Endothelial cell of umbilical vein (primary cell): ENCODE data around the gene GHRHR. TPM values are rescaled to one million over a fixed set of nuclear protein-coding genes. Genes with fewer than 3 reads are reported as not detected.

ENCODE experiments used
- BruUV-seq: library from RNA; stranded (reverse); fragments of 400-500 nt; replicated peaks from 2 replicates; lab custom pipeline; 2021; lab: Mats Ljungman, UMichigan
- CTCF ChIA-PET: fragments of 300-600, 350-600 bp; sonication (Branson Sonifier 250); formaldehyde crosslinking; loops from one replicate; lab custom pipeline; 2021; ENCODE audit warnings: antibody characterized with exemption, inconsistent platforms; lab: Charles Lee
- POLR2A ChIA-PET: fragments of 300-600, 350-600 bp; sonication (Branson Sonifier 250); formaldehyde crosslinking; loops from one replicate; lab custom pipeline; 2021; ENCODE audit warnings: antibody characterized with exemption, inconsistent platforms; lab: Charles Lee
- DNase-seq: peaks from one replicate; pipeline ENCODE4 v3.0.0-alpha.2; 2011; ENCODE audit warnings: low read depth, low spot score
- FAIRE-seq: peaks from 2 replicates; lab custom pipeline; 2011; peaks lifted over from hg19 to GRCh38; lab: Jason Lieb, UNC
- H2AFZ ChIP-seq: 2 replicates; pipeline ENCODE4 v1.6.0; 2012; ENCODE audit warnings: low read depth, low read length, control low read depth, inconsistent platforms
- H3K27ac ChIP-seq: 2 replicates; pipeline ENCODE4 v1.5.1; 2011; ENCODE audit warnings: low read depth, mild to moderate bottlenecking, control low read depth, low read length, moderate library complexity; ENCODE audit not compliant: insufficient read depth
- H3K27me3 ChIP-seq, 2 experiments: 2 replicates each; pipeline versions ENCODE4 v1.6.0 to v1.6.1; 2011; ENCODE audit warnings: low read length in 2 of 2, mixed read lengths in 1 of 2; ENCODE audit not compliant: control insufficient read depth in 2 of 2, insufficient read depth in 2 of 2
- H3K36me3 ChIP-seq, 2 experiments: 2 replicates in 1 of 2; 3 replicates in 1 of 2; pipeline ENCODE4 v1.5.1; 2011; ENCODE audit warnings: low read length in 2 of 2, mild to moderate bottlenecking in 1 of 2, moderate library complexity in 1 of 2; ENCODE audit not compliant: control insufficient read depth in 2 of 2, insufficient read depth in 2 of 2; ENCODE audit errors: extremely low read depth in 1 of 2
- H3K4me1 ChIP-seq: 3 replicates; pipeline ENCODE4 v1.5.1; 2011; ENCODE audit warnings: mild to moderate bottlenecking, low read length; ENCODE audit not compliant: control insufficient read depth, insufficient read depth; ENCODE audit errors: extremely low read depth
- H3K4me2 ChIP-seq: 2 replicates; pipeline ENCODE4 v1.6.1; 2011; ENCODE audit warnings: low read length, control low read depth, mixed read lengths; ENCODE audit not compliant: insufficient read depth
- H3K4me3 ChIP-seq, 3 experiments: fragments of 200-600 bp in 1 of 3; sonication (generic), shearing (Covaris generic) in 1 of 3; replicated peaks in 1 of 3; 2 replicates each; pipeline ENCODE4 v1.5.1; 2011 to 2016; ENCODE audit warnings: control low read depth in 3 of 3, low read length in 3 of 3, mild to moderate bottlenecking in 2 of 3, inconsistent platforms in 1 of 3, low read depth in 1 of 3, moderate library complexity in 1 of 3; ENCODE audit not compliant: insufficient read depth in 1 of 3
- H3K79me2 ChIP-seq: 2 replicates; pipeline ENCODE4 v1.6.0; 2012; ENCODE audit warnings: low read length, inconsistent platforms; ENCODE audit not compliant: control insufficient read depth, insufficient read depth
- H3K9ac ChIP-seq: replicated peaks from 2 replicates; pipeline ENCODE3; 2011; ENCODE audit warnings: low read length, control low read depth; ENCODE audit not compliant: insufficient read depth; ENCODE audit errors: extremely low read depth
- H3K9me1 ChIP-seq: replicated peaks from 3 replicates; pipeline ENCODE4 v1.6.0; 2011; ENCODE audit warnings: mild to moderate bottlenecking, low read length; ENCODE audit not compliant: control insufficient read depth, insufficient read depth; ENCODE audit errors: extremely low read depth
- H3K9me3 ChIP-seq: replicated peaks from 2 replicates; pipeline ENCODE4 v1.5.1; 2012; ENCODE audit warnings: low read length, inconsistent platforms; ENCODE audit not compliant: control insufficient read depth, insufficient read depth
- H4K20me1 ChIP-seq: replicated peaks from 2 replicates; pipeline ENCODE3; 2011; ENCODE audit warnings: mild to moderate bottlenecking, low read length; ENCODE audit not compliant: control insufficient read depth, insufficient read depth; ENCODE audit errors: extremely low read depth
- EZH2 ChIP-seq: IDR thresholded peaks from 2 replicates; pipeline ENCODE4 v1.6.1; 2012; ENCODE audit warnings: borderline replicate concordance, low read depth, mild to moderate bottlenecking, moderate library complexity, low read length, inconsistent platforms; ENCODE audit not compliant: severe bottlenecking
- FOS ChIP-seq: IDR thresholded peaks from 2 replicates; pipeline ENCODE4 v1.6.1; 2011; ENCODE audit warnings: mild to moderate bottlenecking, low read length, moderate library complexity, borderline replicate concordance; ENCODE audit not compliant: insufficient read depth
- GATA2 ChIP-seq: IDR thresholded peaks from 2 replicates; pipeline ENCODE4 v1.7.0; 2011; ENCODE audit warnings: low read depth, mild to moderate bottlenecking, moderate library complexity, mixed read lengths, low read length; ENCODE audit not compliant: insufficient read length, insufficient read depth
- JUN ChIP-seq: IDR thresholded peaks from 2 replicates; pipeline ENCODE4 v1.6.1; 2011; ENCODE audit warnings: borderline replicate concordance, low read depth; ENCODE audit not compliant: insufficient read length, insufficient read depth
- MYC ChIP-seq: IDR thresholded peaks from one replicate; pipeline ENCODE4 v1.6.1; 2011; ENCODE audit warnings: mild to moderate bottlenecking, low read depth, low read length
- POLR2A ChIP-seq: IDR thresholded peaks from 2 replicates; pipeline ENCODE4 v1.6.1; 2012; ENCODE audit warnings: low read depth, mild to moderate bottlenecking, control low read depth, low read length
- POLR2AphosphoS5 ChIP-seq: IDR thresholded peaks from 2 replicates; pipeline ENCODE4 v1.6.1; 2012; ENCODE audit warnings: low read depth, mild to moderate bottlenecking, control low read depth, low read length, moderate library complexity; ENCODE audit not compliant: insufficient read depth
- dilution Hi-C: fragments of 300-500 bp; cut with MboI; formaldehyde crosslinking; loops from one replicate; pipeline ENCODE4 v1.15.0; 2019; ENCODE audit warnings: low sequenced_read_pairs; ENCODE audit not compliant: extremely low pct_ligation_motif_present
- intact Hi-C: fragments of 100-400 bp; cut with micrococcal nuclease; formaldehyde crosslinking; loops from one replicate; pipeline ENCODE4 v1.10.0; 2022
- polyA plus RNA-seq, 4 experiments: library from polyadenylated mRNA; depleted of rRNA in 3 of 4; stranded (reverse) in 3 of 4; unstranded in 1 of 4; fragments of >200 nt; gene quantifications; 2 replicates each; pipeline versions ENCODE4 v1.2.1 to v1.2.3, GENCODE V29; 2011 to 2012; ENCODE audit warnings: missing spikeins in 1 of 4
- total RNA-seq: library from RNA; stranded (reverse); gene quantifications from 2 replicates; pipeline ENCODE4 v1.2.3, GENCODE V29; 2021
- TF ChIP-seq, protein P1 (sequence below): IDR thresholded peaks from 2 replicates; pipeline ENCODE4 v1.6.1; 2011; ENCODE audit not compliant: insufficient read depth, insufficient read length
- TF ChIP-seq, protein P2 (sequence below), 2 donors: IDR thresholded peaks; 1 replicate in 1 of 2; 2 replicates in 1 of 2; pipeline ENCODE4 v1.5.1; 2011; ENCODE audit warnings: low read length in 2 of 2, mild to moderate bottlenecking in 2 of 2, moderate library complexity in 2 of 2, control low read depth in 1 of 2, inconsistent platforms in 1 of 2, low read depth in 1 of 2; ENCODE audit not compliant: insufficient read depth in 1 of 2; ENCODE audit errors: extremely low read depth in 1 of 2

Gene GHRHR
- total and polyA plus RNA-seq, 2 donors (not counting 3 experiments of a cell fraction or from before 2014, with no cell fraction given): not detected

DNA sequence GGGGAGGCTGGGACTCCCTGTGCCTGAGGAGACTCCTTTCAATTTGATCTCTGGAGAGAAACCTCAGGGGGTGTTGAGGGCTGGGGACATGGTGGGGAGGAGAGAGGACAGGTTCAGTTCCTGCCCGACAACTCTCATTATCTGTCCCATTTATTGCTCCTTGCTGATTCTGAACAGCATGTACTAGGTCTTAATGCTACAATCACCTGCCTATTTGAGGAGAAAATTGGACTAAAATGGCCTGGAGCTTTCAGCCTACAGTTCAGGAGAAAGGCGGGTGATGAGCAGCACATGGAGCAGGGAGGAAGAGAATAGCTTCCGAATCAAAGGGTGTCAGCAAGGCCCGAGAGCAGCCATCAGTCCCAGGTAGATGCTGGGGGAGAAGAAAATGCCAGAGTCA is 58.4 kb downstream of the GHRHR start:
- CTCF ChIA-PET: no interaction called here

More for the DNA sequence above, 58.4 kb downstream of the GHRHR start:
- TF ChIP-seq POLR2AphosphoS5 (no peak), JUN (no peak), EZH2 (no peak), POLR2A (no peak), FOS (no peak), MYC (no peak), GATA2 (no peak)
- TF ChIP-seq, protein P1, sequence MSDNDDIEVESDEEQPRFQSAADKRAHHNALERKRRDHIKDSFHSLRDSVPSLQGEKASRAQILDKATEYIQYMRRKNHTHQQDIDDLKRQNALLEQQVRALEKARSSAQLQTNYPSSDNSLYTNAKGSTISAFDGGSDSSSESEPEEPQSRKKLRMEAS: no peak
- TF ChIP-seq, protein P2, sequence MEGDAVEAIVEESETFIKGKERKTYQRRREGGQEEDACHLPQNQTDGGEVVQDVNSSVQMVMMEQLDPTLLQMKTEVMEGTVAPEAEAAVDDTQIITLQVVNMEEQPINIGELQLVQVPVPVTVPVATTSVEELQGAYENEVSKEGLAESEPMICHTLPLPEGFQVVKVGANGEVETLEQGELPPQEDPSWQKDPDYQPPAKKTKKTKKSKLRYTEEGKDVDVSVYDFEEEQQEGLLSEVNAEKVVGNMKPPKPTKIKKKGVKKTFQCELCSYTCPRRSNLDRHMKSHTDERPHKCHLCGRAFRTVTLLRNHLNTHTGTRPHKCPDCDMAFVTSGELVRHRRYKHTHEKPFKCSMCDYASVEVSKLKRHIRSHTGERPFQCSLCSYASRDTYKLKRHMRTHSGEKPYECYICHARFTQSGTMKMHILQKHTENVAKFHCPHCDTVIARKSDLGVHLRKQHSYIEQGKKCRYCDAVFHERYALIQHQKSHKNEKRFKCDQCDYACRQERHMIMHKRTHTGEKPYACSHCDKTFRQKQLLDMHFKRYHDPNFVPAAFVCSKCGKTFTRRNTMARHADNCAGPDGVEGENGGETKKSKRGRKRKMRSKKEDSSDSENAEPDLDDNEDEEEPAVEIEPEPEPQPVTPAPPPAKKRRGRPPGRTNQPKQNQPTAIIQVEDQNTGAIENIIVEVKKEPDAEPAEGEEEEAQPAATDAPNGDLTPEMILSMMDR (IDR thresholded peaks at IDR 0.05; ENCODE audit: extremely low read depth in 1 of 2, insufficient read depth in 1 of 2, low read depth in 1 of 2, low read length in 2 of 2): no peak
- DNase-seq: no peak
- Histone ChIP-seq H3K36me3 (no peaks in the 10 kb centered on the region), H3K79me2 (no peaks in the 10 kb centered on the region), H2AFZ (no peak overlapping the region), H3K9me1 (no peaks in the 10 kb centered on the region), H3K9ac (no peak overlapping the region), H3K4me2 (no peak overlapping the region), H3K27ac (no peak overlapping the region), H3K4me3 (no peak overlapping the region), H3K27me3 (peaks cover 0 to 5% of the 10 kb centered on the region in 2 experiments), H3K9me3 (no peaks in the 10 kb centered on the region), H4K20me1 (no peaks in the 10 kb centered on the region), H3K4me1 (no peaks in the 10 kb centered on the region)
- BruUV-seq: no TSS peak
- POLR2A ChIA-PET: no interaction called here
- dilution Hi-C loops (no loop called here), intact Hi-C loops (no loop called here)
- no peak for FAIRE-seq
